IPS-15b (cell line): ENCODE data around the gene SUFU.

Experiments
- H3K27me3 ChIP-seq: one replicate; pipeline ENCODE4 v1.6.1; 2013; ENCODE audit warnings: low read length; ENCODE audit not compliant: control insufficient read depth, insufficient read depth
- H3K36me3 ChIP-seq: one replicate; pipeline ENCODE4 v1.6.1; 2013; ENCODE audit warnings: low read length; ENCODE audit not compliant: control insufficient read depth, insufficient read depth
- H3K4me1 ChIP-seq: one replicate; pipeline ENCODE4 v1.6.1; 2013; ENCODE audit warnings: mild to moderate bottlenecking, low read length; ENCODE audit not compliant: control insufficient read depth, insufficient read depth
- H3K4me3 ChIP-seq: one replicate; pipeline ENCODE4 v1.5.1; 2013; ENCODE audit warnings: low read depth, low read length
- H3K9ac ChIP-seq: one replicate; pipeline ENCODE4 v1.6.1; 2013; ENCODE audit warnings: low read depth, mild to moderate bottlenecking, low read length
- H3K9me3 ChIP-seq: one replicate; pipeline ENCODE4 v1.6.1; 2013; ENCODE audit warnings: mild to moderate bottlenecking, low read length; ENCODE audit not compliant: control insufficient read depth, insufficient read depth

SUFU gene

DNA sequence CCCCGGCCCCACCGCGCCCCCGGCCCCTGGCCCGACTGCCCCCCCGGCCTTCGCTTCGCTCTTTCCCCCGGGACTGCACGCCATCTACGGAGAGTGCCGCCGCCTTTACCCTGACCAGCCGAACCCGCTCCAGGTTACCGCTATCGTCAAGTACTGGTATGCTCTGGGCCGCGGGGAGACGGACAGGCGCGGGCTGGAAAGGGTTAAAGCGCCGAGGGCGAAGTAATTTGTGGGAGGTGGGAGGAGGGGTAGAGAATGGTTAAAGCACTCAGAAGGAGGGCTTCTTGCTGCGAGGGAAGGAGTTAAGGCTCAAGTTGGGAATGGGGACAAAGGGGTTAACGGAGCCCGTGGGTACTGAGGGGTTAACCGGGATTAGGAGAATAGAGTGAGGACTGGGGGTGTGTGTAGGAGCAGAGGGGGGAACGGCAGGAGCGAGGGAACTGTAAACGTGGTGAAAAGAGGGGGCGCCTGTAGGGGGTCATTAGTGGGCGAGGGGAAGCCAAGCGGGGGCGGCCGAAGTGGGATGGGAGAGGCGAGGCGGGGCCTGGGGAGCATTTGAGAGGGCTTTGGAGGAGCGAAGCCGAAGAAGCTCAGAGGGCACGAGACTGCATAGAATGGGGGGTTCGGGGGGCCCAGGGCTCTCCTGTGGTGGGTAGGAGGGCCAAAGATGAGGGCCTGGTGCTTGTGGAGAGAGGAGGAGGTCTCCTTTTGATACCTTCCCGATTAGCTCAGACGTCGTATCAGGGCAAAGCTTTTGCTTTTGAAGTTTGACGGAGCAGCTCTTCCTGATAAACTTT is 605 bp downstream of the SUFU start:
- Histone ChIP-seq H3K27me3 (peaks cover 16% of the 10 kb centered on the region), H3K9ac (peak overlapping the region; percentile 30), H3K4me3 (peak overlapping the region; percentile 72), H3K4me1 (peaks cover 10% of the 10 kb centered on the region), H3K9me3 (no peaks in the 10 kb centered on the region), H3K36me3 (peaks cover 3% of the 10 kb centered on the region)

DNA sequence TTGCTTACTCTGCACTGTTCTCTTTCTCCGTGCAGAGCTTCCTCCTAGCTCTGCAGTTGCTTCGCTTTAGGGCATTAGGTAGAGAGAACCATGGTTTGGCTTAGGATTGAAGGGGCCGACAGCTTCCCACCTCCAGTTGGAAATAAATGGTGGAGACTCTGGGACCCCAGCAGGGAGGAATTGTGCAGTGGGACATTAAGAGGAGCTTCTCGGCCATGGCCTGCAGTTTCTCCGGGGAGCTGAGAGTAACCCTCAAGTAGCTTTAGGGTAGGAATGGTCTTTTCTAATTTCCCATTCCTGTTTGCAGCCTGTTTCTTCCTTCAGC is 1.2 kb downstream of the SUFU start:
- H3K4me3 ChIP-seq = peak overlapping the region; percentile 72
- H3K27me3 ChIP-seq = peaks cover 16% of the 10 kb centered on the region
- H3K9me3 ChIP-seq = no peaks in the 10 kb centered on the region
- H3K4me1 ChIP-seq = peaks cover 10% of the 10 kb centered on the region
- peaks cover 4% of the 10 kb centered on the region for H3K36me3 ChIP-seq
- peak overlapping the region; percentile 30 for H3K9ac ChIP-seq

GRCh38 chr10:102505462-102506115 is 1.8 kb downstream of the SUFU start:
- Histone ChIP-seq H3K4me1 (peaks cover 10% of the 10 kb centered on the region), H3K9me3 (no peaks in the 10 kb centered on the region), H3K27me3 (peaks cover 16% of the 10 kb centered on the region), H3K4me3 (peak overlapping the region; percentile 72), H3K36me3 (peaks cover 4% of the 10 kb centered on the region), H3K9ac (no peak overlapping the region)

DNA sequence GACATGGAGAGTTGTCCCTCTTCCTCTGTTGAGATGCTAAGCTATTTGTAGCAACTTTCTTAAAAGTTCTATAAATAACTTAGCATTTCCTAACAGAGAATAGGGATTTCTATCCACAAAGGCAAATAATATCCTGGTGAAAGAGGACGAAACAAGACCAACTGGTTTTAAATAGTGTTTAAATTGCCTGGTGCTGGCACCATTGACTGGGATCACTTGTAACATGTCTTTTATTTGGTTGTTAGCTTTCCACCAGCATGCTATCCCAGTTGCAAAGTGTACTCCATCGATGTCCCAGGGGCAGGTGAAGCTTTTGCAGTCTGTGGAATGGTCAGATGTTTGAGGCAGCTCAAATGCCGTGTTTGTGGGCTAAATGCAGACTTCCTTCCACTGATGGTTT is 3.7 kb downstream of the SUFU start:
- Histone ChIP-seq H3K4me3 (no peak overlapping the region), H3K27me3 (peaks cover 16% of the 10 kb centered on the region), H3K36me3 (peaks cover 4% of the 10 kb centered on the region), H3K4me1 (peaks cover 7% of the 10 kb centered on the region), H3K9me3 (no peaks in the 10 kb centered on the region), H3K9ac (no peak overlapping the region)

DNA sequence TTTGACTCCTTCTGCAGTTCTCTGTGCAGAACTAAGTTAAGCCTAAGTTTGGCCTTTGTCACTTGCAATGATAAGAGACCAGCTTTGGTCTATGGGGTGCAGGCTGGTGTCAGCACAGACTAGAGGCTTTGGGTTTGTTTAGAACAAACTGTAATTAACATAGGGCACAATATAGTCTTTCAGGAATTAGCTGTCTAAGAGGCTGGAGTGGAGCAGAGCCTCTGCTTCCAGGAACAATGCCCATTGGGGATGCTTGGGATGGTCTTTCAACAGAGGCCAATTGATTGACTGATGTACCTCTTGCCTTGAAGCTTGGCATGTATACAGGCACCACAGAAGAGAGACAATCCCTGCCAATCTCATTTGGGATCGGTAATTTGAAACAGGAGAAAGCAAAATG is 4.7 kb downstream of the SUFU start:
- H3K9me3 ChIP-seq = no peaks in the 10 kb centered on the region
- no peak overlapping the region for H3K4me3 ChIP-seq
- H3K27me3 ChIP-seq = peaks cover 16% of the 10 kb centered on the region
- peaks cover 5% of the 10 kb centered on the region for H3K4me1 ChIP-seq
- peaks cover 4% of the 10 kb centered on the region for H3K36me3 ChIP-seq
- H3K9ac ChIP-seq = no peak overlapping the region

- peaks cover 4% of the 10 kb centered on the region for H3K36me3 ChIP-seq
Observed at GRCh38 chr10:102509387-102509786, 5.6 kb downstream of the SUFU start.

GRCh38 chr10:102511583-102512274 is 8.0 kb downstream of the SUFU start:
- no peak overlapping the region for H3K4me3 ChIP-seq
- H3K9ac ChIP-seq = no peak overlapping the region
- H3K36me3 ChIP-seq = peaks cover 4% of the 10 kb centered on the region
- no peaks in the 10 kb centered on the region for H3K4me1 ChIP-seq
- H3K9me3 ChIP-seq = no peaks in the 10 kb centered on the region
- no peaks in the 10 kb centered on the region for H3K27me3 ChIP-seq

More at GRCh38 chr10:102509387-102509786, 5.6 kb downstream of the SUFU start:
- H3K9ac ChIP-seq = no peak overlapping the region
- H3K9me3 ChIP-seq = no peaks in the 10 kb centered on the region
- H3K4me3 ChIP-seq = no peak overlapping the region
- peaks cover 5% of the 10 kb centered on the region for H3K4me1 ChIP-seq
- H3K27me3 ChIP-seq = peaks cover 16% of the 10 kb centered on the region

DNA sequence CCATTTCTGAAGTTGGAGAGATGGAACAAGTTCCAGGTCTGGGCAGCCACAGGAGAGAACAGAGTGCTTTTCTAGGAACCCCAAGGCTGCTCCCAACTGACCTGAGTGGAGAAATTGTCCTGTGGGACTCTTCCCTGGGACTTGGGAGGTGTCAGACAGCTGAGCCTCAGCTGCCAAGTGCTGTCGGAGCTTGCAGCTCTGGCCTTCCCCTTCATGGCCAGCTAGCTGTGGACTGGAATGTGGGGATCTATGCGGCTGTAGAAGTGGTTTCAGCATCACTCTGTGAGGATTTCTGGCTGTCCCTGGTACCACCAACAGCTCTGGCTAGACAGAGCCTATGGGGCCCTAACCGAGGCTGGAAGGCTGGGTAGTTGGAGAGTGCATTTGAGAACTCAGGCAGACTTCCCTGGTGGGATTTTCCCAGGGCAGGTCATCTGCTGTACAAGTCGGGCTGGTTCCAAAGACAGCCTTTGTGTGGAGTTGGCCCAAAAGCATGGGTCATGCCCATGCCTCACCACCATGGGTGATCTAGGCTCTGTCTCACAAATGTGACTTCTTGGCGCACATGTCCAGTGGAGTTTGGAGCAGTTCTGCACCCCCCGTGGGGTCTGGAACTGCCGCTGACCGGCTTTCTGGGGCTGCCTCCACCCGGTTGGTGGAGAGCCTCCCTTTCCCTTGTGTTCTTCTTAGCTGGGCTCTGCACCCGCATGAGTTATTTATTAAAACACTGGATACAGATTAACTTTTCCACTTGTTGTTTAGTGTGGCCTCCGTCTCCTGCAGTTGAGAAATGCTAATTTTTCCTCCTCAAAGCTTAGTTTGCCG is 10.9 kb downstream of the SUFU start:
- Histone ChIP-seq H3K9me3 (no peaks in the 10 kb centered on the region), H3K36me3 (no peaks in the 10 kb centered on the region), H3K9ac (no peak overlapping the region), H3K4me3 (no peak overlapping the region), H3K27me3 (no peaks in the 10 kb centered on the region), H3K4me1 (no peaks in the 10 kb centered on the region)

DNA sequence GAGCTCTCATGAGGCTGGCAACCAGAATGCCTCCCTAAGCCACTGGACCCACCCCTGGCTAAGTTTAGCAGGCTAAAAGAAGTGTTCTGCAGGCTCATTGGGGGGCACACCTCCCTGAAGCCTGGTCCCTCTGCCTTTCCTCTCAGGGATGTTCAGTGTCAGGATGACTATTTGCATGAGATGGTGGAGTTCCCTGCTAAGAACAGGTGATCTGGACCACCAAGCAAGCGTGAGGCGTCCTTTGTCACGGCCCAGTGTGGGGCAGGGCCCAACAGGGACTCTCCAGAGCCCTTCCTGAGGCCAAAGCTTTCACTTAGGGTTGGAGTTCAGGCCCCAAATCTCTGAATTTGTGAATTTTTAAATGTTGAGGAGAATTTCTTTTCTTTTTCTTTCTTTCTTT is 12.0 kb downstream of the SUFU start:
- H3K9ac ChIP-seq = no peak overlapping the region
- no peaks in the 10 kb centered on the region for H3K36me3 ChIP-seq
- no peaks in the 10 kb centered on the region for H3K4me1 ChIP-seq
- no peaks in the 10 kb centered on the region for H3K9me3 ChIP-seq
- H3K27me3 ChIP-seq = no peaks in the 10 kb centered on the region
- H3K4me3 ChIP-seq = no peak overlapping the region

DNA sequence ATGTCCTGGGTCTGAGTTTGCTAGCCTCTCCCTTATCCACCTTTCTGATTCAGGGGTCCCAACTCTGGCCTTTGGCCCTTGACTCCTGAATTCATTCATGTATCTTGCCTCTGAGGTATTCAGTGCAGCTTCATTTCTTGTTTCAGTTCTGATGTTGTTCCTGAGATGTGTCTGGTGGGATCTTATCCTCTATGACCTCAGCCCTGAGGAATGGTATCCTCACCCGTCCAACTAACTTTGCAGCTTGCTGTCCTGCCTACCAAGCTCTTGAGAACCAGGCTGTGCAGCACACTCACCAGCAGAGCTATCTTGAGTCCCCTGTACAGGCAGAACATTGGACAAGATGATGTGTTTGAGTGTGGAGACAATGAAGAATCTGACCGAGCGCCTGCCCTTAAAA is 13.8 kb downstream of the SUFU start:
- Histone ChIP-seq H3K9me3 (no peaks in the 10 kb centered on the region), H3K4me1 (no peaks in the 10 kb centered on the region), H3K4me3 (no peak overlapping the region), H3K9ac (no peak overlapping the region), H3K27me3 (no peaks in the 10 kb centered on the region), H3K36me3 (no peaks in the 10 kb centered on the region)

DNA sequence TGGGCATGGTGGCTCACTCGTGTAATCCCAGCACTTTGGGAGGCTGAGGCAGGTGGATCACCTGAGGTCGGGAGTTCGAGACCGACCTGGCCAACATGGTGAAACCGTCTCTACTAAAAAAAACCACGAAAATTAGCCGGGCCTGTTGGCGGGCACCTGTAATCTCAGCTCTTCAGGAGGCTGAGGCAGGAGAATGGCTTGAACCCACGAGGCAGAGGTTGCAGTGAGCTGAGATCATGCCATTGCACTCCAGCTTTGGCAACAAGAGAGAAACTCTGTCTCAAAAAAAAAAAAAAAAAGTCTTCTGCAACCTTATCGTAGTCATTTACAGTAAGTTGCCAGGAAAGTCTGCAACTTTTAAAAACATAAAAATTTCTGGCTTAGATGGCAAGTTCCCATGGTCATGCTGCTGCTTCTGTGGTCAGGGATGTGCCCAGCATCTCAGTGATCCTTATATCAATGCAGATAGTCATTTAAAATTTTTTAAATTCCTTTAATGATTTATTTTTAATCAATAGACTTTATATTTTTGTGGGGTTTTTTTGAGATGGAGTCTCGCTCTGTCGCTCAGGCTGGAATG is 15.6 kb downstream of the SUFU start:
- H3K4me1 ChIP-seq = no peaks in the 10 kb centered on the region
- no peaks in the 10 kb centered on the region for H3K9me3 ChIP-seq
- H3K9ac ChIP-seq = no peak overlapping the region
- no peaks in the 10 kb centered on the region for H3K27me3 ChIP-seq
- no peaks in the 10 kb centered on the region for H3K36me3 ChIP-seq
- H3K4me3 ChIP-seq = no peak overlapping the region
